ENCODE measurements around the gene ZNF112.

DNA sequence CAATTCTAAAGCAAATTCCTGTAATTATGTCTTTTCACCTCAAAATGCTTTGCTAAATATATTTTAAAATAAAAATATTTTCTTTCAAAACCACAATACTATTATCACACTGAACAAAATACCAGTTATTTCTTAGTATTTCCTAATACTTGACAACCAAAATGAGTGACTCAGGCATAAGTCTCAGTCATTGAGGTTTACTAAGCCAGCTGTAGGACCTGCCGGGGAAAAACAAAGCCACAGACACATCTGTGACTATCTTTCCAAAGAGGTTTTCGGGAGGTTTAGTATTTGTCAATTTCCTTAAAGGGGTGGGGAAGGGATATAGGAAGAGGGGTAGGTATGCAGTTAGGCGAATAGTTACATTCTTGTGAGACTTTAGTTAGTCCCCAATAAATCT, 48.5 kb downstream of the ZNF112 start:
- no peak for TF ChIP-seq YY1 (IDR thresholded peaks at IDR 0.05; ENCODE audit: insufficient read depth, insufficient read length)
- no peak for TF ChIP-seq SUZ12 (IDR thresholded peaks at IDR 0.05; ENCODE audit: extremely low read depth, insufficient read depth, insufficient read length)
- TF ChIP-seq ZNF274 (IDR thresholded peaks at IDR 0.05; ENCODE audit: low read depth, low read length), result no peak

Measured in NT2/D1 (cell line).